ENCODE results near the gene KLF16.

The KLF16 gene

DNA sequence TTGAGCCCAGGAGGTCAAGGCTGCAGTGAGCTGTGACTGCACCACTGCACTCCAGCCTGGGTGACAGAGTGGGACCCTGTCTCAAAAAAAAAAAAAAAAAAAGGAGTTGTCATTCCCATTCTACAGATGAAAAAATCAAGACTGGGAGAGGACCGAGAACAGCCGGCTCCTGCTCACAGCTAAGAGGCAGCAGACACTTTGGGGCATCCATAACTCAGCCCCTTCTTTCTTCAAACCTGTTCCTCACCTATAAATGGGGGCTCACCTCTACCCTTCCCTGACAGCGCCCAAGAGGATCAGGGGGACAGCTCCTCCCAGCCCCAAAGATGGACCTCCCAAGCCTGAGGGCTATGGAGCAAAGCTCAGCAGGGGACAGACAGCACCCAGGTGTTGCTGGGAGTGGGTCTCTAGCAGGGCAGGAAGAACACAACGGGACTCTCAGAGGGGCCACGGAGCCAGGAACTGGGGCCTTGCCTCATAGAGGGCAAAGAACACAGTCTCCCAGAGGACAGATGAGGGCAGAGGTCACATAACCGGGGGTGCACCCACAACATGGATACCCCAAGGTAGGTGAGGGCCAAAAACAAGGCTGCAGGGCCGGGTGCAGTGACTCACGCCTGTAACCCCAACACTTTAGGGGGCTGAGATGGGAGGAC, 3.4 kb upstream of the KLF16 start:
- DNase-seq = no peak

DNA sequence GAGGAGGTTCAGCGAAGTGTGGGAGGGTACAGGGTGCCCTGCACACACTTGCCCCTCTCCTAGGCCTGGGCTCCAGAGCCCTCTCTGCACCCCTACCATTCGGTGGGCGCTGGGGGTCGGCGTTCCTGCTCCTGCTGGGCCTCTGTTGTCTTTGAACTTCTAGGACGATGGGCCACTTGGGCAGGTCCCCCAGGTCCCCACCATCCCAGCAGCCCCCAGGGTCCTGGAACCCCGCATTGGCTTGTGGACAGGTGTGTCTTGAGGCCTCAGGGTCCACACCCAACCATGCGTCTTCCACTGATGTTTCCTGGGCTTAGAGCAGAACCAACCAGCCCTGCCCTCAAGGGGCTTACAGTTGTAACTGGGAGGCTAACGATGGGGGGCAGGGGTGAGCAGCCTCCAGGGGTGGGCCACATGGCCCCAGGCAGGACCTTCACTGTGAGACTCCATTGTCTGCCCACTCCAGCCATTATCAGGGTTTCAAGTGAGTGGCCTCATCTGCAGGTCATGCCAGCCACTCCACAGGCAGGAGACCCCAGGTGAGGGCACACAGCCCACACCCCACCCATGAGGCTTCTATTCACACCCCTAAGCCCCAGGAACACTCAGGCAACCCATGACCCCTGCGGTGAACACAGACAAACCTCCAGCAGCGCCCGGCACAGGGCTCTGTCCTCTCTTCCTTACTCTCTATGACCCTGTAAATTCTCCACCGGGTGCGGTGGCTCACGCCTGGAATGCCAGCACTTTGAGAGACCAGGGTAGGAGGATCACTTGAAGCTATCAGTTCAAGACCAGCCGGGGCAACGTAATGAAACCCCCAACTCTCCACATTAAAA, 2.0 kb upstream of the KLF16 start:
- DNase-seq = no peak

DNA sequence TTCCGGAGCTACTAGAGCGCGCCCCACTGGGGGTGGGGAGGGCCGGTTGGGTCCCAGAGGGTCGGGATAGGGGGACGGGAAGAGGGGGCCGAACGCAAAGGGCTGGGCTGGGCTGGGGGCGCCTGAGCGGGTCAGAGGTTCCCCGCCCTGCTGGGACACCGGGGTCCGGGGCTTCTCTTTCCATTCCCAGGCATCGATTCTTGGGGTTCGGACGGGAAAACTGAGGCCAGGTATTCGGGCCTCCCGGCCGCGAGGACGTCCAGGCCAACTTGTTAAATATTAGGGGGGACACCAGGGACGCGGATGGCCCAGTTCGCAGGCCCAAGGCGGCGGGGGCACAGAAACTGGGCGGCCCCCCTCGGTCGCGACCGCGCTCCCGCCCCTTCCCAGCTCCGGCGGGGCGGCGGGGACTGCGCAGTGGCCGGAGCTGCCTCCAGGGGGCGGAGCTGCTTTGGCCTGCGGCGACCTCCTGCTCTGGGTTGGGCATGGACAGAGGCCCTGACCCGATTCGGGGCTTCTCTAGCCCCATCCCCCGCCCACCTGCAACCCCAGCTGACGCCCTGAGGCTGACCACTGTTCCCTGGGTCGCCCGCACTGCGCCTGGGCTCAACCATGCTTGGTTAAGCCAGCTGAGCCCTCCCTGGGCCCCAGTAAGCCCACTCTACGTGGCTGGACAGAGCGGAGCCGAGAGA, 1.2 kb upstream of the KLF16 start:
- DNase-seq = peak; percentile 72

DNA sequence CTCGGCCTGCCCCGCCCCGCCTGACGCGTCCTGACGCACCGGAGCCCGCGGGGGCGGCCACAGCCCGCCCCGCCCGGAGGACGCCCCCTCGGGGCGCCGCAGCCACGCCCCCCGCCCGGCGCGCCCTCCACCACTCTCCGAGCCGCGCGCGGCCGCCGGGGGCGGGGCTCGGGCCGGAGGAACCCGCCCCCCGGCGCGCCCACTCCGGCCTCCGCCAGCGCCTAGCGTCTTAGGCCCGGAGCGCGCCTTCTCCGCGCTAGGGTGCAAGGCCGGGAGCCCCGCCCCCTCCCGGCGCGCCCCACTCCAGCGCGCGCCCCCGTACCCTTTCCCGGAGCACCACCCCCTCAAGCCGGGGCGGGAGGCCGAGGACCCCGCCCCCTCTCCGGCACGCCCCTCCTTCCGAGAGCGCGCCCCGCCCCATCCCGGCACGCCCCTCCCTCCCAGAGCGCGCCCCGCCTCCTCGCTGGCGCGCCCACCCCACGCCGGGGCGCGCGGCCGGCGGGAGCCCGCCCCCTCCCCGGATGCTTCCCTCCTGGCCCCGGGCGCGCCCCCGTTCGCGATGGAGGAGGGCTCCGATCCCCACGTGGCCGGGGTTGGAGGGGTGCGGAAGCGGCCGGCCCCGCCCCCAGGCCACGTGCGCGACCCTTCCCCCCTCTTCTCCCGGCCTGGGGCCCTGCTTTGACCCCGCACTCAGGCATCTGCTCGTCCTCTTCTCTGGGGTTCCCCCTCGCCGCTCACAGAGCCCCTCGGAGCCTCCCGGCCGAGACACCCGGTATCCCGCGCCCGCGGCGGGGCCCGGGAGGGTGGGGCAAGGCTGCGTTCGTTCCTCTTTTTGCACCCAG, 480 bp upstream of the KLF16 start:
- peak; percentile 96 for DNase-seq

DNA sequence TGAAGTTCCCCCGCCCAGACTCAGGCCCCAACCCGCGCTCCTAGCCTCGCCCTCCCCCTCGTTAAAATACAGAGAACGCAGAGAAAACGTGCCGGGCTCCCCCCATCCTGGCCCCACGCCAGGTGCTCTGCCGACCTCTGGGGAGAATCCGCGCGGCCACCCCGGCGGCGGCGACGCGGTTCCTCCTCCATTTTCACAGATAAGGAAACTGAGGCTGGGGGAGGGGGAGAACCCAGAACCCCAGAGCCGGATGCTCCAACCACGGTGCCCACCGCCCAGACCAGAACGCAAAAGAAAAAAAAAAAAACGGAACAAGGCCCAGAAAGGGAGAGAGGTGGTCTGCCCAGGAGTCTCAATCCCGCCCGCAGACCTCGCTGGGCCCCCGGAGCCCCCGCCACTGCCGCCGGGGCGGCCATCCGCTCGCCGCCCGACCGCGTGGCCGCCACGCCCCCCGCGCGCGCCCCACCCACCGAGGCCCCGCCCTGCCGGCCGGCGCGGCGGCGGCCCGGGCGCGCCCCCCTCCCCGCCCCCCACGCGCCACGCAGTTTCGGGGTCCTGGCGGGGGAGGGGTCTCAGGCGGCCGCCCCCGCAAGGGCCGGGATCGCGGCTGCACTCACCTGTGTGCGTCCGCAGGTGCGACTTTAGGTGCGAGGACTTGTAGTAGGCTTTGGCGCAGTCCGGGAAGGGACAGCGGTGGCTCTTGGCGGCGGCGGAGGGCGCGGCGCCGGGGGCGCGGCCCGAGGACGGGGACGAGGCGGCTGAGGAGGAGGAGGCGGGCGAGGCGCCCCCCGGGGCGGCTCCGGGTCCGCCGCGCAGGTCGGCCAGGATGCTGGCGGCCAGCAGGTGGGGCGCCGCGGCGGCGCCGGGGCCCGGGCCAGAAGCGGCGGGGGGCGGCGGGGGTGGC, 703 bp downstream of the KLF16 start:
- peak; percentile 63 for DNase-seq

DNA sequence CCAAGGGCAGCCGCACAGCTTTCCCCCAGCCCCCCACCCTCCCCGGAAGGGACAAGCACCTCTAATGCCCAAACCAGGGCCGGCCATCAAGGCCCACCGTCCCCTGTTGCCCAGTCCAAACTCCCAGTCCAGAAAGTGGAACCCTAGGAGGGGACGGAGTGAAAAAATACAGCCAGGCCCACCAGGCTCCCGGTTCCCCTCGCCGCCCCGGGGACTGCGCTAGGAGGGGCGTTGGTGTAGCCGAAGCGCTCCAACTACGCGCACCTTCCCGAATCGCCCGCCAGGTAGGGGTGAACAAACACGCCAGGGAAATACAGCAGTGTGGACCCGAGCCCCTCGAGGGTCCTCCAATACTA, 1.3 kb downstream of the KLF16 start:
- peak; percentile 57 for DNase-seq

DNA sequence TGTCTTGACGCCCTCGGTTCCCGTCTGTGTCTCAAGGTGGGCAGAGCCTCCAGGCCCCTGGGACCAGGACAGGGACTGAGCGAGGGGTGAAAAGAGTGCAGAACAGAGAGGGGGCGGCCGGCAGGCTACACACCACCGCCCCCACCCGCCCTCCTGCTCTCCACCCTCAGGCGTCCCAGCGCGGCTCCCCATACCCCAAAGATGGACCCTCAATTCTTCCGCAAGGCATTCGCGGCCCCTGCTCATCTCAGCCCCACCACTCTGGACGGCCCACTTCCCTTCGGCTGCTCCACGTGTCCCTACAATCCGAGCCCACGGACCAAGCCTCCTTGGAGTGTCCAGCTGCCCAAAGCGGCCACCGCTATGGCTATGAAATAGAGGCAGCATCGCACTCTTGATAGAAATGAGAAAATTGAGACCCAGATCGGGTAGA, 1.8 kb downstream of the KLF16 start:
- DNase-seq = peak; percentile 37

DNA sequence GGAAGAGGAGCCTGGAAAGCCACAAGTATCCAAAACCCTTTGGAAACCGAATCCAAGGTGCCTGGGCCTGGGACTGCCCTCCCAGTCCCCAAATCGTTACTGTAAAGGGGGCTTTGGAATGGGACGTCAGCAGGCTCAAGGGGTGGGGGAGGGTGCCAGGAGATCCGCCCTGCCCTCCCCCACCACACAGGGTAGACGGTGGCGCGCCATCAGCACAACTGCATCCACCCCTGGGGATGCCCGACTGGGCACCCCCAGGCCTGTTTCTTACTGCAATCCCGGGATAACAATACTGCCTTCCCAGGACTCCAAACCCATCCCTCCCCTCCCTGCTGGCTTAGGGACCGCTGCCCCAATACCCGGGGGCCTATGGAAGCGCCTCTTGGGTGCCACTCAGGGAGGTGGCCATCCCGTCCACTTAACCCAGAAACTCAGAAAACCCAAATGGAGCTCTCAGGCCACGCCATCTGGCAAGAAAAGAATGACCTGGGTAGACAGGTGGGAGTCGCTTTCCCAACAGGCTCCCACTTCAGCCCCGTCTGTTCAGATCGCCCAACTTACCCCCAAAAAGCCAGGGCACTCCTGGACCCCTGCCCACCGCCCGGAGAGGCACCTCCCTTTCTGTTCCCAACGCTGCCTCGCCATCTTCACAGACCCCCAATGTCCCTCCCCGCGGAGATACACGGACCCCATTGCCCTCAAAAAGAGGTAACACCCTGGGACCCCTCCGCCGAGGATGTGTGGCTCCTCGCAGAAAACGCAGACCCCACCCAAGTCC, 2.4 kb downstream of the KLF16 start:
- peak; percentile 21 for DNase-seq

DNA sequence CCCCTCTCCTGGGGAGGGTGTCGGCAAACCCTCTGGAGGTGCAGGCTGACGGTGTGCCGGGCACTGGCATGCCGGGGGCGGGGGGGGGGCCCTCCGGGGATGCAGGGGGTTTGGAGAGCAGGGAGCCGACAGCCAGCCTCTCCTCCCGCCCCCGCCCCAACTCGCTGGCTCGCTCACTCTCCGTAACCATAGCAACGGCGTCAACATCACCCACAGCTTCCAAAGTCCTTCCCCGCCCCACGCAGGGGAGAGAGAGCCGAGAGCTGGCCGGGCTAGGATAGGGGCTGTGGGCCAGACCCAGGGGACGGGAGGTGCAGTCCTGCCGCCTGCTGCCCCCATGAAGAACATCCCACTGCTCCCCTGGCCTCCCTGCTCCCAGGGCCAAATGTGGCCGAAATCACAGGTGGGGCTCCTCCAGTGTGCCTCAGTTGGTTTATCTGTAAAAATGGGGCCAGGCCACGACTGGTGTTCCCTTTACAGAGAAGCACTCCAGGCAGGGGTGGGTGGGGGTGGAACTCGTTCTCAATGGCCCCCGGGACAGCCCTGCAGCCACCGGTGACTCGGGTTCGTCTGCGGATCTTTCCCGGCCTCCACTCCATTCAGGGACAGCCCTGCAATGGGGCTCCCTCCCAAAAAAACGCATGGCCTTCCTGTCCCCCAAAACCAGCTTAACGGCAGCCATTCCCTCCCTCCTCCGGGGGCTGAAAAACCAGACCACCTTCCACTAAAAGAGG, 3.2 kb downstream of the KLF16 start:
- peak; percentile 66 for DNase-seq

DNA sequence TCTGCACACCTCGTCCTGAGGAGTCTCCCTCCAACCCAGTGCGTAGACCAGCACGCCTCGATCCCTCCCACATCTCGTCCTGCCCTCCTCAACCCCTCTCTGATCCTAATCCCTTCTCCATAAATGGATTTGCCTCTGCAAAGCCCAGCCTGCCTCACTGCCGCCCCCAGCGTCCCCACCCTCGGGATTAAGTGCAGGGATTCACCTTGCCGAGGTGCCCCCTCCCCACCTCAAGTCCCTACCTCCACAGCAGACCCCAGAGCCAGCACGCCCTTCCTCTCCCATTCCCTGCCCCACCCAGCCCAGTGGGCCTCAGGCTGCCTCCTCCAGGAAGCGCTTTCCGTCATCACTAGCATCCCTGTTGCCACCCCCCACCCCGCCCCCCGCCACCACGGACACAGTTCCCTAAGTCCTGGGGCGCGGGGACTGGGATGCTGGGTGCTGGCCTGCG, 4.0 kb downstream of the KLF16 start:
- peak; percentile 45 for DNase-seq

DNA sequence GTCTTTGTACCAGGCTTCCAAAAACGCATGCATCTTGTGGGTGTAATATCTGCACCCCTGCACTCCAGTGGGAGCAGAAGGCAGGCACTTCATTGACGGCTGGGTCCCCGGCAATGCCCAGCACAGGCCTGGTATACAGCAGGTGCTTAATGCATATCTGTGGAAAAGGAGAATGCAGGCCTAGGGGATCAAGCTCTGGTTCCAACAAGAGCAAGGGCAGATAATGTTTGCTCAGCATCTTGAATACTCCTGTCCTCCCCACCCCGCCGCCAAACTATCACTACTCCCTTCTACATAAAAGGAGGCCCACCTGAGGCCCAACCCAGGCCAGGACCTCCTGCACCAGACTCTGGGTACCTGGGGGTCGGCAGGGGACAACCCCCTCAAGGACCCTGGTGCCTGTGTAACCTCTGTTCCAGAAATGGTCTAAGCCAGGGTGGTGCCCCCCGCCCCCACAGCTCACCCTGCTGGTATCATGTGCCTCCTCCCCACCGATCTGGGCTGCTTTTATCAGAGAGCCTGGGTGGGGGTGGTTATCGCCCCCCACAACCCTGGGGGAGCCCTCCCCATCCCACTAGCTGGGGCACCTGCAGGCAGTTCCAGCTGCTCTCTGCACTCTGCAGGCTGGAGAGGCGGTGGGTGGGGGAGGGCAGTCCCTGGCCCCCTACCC, 4.8 kb downstream of the KLF16 start:
- peak; percentile 28 for DNase-seq

DNA sequence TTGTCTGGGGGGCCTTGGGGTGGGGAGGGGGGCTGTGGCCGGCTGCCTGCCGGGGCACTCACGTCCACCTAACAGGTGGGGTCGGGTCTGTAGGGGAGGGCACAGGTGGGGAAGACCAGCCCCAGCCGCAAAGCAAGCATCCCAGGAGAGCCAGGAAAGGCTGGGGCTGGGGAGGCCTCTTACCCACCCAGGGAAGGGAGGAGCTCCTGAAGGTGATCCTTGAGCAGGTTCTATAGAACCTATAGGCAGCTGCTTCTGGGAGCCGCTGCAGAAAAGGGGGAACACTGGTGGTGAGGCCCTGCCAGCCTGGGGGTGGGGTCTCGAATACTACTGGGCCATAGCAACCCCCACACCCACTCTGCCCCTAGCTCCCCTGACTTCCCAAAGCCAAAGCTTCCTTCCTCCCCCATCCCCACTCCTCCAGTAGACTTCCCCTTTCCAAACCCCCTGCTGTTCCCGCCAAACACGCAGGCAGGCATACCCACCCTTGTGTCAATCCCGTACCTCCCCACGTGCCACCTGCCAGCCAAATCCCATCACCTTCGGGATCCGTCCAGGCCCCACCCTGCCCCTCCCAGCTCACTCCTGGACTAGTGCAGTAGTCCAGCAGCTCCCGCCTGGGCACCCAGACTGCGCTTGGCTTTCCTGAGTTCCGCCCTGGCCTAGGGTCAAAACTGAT, 5.6 kb downstream of the KLF16 start:
- peak; percentile 29 for DNase-seq

DNA sequence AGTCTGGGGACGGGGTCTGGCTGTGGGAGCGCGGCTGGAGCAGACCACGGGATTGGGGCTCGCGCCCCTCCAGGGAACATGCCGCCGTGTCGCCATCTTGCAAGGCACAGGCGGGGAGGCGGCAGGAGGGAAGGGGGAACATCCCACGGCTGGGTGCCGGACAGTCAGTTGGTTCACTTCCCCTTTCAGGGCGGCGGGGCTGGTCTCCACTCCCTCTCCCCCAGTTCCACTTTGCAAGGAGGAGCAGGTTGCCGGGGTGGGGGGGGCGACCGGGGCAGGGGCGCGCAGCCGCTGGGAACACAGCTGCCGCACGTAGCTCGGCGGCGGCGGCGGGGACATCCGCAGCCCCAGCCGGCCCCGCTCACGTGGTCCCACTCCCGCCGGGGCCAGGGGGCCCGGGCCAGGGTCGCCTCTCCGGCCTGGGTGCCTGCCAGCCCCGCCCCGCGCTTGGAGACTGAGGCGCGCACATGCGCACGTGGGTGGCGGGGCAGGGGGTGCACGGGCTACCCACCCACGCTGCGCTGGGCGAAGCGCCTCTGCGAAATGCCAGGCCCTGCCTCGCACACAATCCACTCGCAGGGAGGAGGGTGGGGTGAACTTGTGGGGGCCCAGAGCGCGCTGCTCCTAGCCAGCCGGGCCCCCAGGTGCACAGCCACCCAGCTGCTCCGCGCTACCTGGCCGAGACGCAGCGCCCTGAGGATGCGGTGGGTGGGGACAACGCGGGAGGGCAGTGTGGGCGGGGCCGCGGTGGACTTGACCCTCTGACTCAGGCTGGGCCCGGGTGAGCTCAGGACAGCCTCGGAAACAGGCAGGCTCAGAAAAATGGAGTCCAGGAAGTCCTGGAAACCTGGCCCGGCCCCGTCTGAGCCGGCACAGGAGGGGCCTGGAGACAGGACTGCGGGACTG, 6.4 kb downstream of the KLF16 start:
- peak; percentile 85 for DNase-seq

DNA sequence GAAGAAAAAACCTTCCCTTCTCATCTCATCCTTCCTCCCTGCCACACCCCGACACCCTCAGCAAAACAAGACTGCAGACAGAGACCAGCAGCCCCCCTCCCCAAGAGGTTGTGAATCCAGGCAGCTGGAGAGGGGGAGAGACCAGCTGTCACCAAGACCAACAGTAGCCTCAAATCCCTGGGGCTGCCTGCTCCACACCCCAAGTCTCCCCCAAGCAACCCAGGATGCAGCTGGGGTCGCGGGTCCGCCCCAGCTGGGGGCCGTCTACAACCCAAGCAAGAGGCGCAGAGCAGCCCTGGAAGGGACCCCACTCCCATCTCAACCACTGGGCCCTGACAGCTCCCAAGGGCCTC, 7.1 kb downstream of the KLF16 start:
- no peak for DNase-seq

DNA sequence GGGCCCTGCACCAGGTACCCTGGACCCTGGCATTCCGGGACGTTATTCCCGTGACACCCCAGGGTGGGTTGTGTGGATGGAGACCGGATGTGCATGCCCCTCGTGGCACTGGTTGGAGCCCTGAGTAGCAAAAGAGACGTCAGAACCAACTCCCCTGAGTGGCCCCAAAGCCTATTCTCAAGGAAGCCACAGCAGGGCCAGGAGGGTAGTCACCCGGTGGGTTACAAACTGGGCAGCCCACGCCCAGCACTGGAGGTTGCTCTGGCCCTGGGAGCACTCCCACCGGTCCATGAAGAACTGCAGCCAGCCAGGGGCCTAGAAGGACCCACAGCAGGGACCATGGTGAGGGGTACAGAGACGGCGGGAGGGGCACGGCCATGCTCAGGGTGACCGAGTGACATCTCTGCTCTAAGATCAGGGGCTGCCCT, 7.5 kb downstream of the KLF16 start:
- peak; percentile 35 for DNase-seq

DNA sequence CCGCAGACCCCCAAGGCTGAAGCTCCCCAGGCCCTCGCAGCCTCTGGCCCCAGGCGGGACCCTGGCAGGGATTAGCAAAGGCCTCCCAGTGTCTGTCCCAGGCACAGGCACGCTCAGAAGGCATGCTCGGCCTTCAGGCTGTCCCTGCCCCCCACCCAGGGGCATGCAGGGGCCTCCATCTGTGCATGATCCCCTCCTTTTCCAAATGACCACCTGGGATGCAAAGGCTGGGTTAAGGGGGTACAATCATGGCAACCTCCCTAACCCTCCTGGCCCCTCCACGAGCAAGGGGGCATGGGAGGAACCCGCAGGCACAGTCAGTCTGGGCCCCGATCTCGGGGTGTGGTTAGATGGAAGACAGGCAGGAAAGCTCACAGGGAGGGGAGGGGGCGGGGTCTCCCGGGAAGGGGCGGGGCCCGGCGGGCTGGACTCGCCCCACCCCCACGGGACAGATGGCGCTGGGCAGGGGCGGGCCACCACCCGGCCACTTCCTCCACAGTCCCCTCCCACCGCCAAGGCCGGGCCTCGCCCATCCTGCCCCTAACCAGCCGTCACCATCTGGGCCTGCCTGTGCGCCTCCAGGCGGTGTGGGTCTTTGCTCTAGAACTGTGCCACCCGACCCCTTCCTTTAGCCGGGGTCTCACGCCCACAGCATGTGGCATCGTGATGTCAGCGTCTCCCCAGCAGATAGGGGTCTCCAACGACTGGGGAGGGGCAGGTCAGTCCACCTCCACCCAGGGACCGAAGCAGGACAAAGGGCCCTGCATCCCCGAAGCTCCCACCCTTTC, 8.1 kb downstream of the KLF16 start:
- peak; percentile 94 for DNase-seq

DNA sequence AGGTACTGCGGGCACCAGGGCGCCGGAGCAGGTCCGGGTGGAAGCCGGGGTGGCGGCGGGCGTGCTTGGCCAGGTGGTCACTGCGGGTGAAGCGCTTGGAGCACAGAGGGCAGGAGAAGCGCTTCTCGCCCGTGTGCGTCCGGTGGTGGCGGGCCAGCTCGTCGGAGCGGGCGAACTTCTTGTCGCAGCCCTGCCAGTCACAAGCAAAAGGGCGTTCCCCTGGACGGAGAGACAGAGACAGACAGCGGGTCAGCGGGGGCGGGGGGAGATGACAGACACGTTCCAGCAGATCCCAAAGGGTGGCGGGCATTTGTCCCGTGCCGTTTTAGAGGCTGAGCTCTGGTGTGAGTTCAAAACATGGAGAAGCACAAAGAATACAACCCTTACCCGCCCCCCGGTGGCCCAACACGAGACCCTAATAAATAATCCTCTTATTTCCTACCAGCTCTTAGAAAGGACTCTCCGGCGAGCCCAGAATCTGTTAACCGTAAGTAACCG, 8.8 kb downstream of the KLF16 start:
- peak; percentile 82 for DNase-seq
